T follicular helper cell (primary cell): Measurements from ENCODE around the gene MEP1B.

ENCODE experiments used
- DNase-seq: peaks from one replicate; pipeline ENCODE4 v3.0.0-alpha.2; 2020; ENCODE audit warnings: low read depth

Gene MEP1B

DNA sequence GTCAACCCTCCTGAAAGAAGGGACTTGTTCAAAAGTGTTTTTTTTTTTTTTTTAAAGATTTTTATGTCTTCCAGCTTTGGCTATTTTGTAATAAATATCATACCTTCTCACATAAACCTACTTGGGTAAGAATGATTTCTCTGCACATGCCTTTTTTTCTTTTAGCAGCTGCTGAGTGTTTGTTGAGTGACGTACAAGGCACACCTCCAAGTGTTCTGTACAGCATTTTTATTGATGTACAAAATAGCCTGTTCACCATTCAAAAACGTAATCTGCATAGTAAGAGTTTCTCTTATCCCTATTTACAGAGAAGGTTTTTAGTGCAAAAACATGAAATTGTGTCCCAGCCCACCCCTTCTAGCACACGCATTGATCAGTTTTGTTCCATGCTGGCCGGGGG is 77.6 kb downstream of the MEP1B start:
- no peak for DNase-seq
